Hematopoietic multipotent progenitor cell treated with erythropoietin and hydrocortisone succinate and interleukin-3 and kit ligand, for 15 days (in vitro differentiated cells): Measurements from ENCODE around the gene GUCY2D.
"Not testable (repeated sequence)": the region's sequence is repeated elsewhere in the genome, so short reads cannot be mapped to it uniquely, and the experiment has no call there.

Source experiments
- DNase-seq: peaks from one replicate; pipeline ENCODE4 v3.0.0-alpha.2; 2015; ENCODE audit warnings: low spot score

Gene GUCY2D

DNA sequence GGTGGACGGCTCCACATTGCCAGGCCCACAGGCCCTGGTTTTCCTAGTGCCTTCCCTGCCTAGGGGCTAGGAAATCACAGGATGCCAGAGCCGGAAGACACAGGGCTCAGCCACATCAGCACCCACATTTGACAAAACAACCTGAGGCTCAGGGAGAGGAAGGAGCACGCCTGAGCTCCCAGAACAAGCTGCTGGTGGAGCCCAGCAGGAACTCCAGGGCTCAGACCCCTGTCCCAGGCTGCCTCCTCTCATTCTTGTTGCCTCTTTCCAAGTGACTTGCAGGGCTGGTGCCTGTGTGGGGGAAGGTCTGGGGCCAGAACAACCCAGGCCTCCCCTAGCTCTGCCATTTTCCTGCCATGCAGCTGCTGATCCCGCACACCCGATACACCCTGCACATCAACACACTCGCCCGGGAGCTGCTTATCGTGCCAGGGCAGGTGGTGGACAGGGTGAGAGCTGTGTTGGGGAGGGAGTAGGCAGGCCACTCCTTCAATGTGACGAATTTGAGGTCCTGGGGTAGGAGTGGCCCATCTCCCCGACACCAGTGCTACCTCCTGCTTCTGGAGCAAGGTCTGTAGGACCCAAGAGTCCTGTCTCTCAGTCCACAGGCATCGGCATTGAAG, 44.0 kb downstream of the GUCY2D start:
- DNase-seq = peak; percentile 79

DNA sequence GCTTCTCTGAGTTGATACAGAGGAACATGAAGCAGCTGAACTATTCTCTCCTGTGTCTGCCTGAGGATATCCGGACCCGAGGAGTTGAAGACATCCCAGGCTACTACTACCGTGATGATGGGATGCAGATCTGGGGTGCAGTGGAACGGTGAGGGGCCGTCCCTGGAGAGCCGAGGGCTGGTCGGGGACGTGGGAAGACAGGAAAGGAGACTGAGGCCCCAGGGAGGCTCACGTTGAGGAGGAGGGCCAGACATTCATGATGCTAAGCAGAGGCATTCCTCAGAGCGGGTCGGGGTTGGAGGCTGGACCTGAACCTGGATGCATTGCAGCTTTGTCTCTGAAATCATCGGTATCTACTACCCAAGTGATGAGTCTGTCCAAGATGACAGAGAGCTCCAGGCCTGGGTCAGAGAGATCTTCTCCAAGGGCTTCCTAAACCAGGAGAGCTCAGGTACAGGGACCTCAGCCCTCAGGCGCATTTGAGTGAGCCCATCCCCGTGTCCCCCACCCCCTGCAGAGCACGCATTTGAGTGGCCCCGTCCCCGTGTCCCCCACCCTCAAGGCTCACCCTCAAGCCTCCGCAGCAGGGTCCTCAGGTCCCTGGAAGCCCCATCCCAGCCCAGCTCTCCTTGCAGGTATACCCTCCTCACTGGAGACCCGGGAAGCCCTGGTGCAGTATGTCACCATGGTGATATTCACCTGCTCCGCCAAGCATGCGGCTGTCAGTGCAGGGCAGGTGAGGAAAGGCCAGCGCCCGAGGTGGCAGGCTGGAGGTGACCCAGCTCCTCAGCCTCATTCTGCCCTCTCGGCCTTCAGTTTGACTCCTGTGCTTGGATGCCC, 44.7 kb downstream of the GUCY2D start:
- no peak for DNase-seq

DNA sequence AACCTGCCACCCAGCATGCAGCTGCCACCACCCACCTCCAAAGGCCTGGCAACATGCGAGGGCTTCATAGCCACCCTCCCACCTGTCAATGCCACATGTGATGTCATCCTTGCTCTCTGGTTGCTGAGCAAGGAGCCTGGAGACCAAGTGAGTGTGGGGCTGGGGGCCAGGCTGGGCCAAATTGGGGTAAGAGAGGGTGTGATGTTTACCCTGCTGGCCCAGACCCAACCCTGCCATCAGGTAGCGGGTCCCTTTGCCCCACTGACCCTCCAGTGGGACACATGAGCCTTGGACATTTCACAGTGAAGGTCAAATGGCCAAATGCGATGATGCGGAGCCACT, 45.3 kb downstream of the GUCY2D start:
- no peak for DNase-seq

DNA sequence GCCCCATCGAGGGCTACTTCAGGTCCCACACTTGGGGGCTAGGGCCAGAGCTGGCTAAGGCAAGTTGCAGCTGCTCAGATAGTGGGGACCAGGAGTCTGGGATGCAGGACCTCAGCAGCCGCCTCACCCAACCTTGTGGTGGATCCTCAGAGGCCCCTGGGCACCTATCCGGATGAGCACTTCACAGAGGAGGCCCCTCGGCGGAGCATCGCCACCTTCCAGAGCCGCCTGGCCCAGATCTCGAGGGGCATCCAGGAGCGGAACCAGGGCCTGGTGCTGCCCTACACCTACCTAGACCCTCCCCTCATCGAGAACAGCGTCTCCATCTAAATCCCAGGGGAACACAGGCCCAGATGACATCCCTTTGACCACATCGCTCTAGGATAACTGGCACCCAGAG, 45.8 kb downstream of the GUCY2D start:
- no peak for DNase-seq

DNA sequence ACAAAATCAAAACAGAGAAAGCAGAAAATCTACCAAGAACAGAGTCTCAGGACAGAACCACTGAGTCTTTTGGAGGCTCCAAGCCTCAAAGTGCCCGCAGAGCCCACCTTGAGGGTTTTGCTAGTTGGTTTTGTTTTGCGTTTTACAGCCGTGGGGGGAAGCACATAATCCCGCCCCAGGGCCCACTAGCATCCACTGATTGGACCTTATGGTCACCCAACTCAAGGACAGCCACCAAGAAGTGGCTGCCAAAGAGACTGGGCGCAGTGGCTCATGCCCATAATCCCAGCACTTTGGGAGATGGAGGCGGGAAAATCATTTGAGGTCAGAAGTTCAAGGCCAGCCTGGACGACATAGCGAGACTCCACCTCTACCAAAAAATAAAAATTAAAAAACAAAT, 46.3 kb downstream of the GUCY2D start:
- no peak for DNase-seq

DNA sequence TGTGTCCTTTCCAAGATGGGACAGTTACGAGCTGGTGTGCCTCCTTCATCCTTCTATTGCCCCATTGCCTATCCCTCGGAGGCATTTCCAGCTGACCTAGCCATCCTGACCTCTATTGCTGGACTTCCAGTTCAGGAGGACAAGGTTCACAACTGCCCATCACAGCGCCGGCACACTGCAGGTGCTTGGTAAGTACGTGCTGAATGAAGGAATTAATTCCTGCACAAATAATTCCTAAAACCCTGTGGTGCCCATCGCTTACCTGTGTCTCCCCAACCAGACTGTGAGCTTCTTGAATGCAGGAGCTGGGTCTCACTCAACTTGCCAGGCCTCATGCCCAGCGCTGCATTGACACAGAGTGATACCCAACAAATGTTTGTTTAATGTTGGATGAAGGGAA, 49.4 kb downstream of the GUCY2D start:
- no peak for DNase-seq

DNA sequence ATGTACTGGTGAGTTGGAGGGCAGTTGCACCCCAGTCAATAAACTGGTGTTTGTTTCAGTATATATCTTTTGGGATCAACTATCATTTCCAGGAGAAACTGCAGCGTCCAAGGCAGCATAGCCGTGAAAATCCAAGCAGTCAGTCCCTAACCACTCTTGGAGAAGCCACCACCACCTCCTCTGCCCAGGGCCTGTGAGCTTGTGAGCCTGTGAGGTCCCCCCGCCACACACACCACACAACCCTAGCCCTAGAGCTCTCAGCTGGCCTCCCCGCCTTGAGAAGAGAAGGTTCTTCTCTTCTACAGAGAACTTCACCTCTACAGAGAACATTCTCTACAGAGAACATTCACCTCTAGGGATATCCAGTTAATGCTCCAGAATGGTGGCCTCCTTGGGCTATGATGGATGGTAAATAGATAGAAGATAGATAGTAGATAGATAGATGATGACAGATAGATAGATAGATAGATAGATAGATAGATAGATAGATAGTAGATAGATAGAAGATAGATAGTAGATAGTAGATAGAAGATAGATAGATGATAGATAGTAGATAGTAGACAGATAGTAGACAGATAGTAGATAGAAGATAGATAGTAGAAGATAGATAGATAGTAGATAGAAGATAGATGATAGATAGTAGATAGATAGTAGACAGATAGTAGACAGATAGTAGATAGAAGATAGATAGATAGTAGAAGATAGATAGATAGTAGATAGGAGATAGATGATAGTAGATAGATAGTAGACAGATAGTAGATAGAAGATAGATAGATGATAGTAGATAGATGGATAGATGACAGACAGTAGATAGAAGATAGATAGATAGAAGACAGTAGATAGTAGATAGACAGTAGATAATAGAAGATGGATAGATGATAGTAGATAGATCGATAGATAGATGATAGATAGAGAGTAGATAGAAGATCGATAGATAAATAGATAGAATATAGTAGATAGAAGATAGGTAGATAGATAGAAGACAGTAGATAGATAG, 50.1 kb downstream of the GUCY2D start:
- no peak for DNase-seq

DNA sequence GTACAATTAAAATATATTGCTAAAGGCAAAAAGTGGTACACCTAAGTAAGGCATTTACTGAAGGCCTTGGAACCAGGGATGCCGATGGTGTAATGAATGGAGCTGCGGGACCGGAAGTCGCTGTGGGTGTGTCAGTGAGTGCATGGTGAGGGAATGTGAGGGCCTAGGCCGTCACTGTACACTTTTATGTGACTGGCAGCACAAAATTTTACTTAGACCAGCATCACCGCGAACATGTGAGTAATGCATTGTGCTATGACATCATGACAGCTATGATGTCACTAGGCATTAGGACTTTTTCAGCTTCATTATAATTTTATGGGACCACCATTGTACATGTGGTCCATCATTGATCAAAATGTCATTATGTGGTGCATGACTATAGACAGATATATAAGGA, 51.2 kb downstream of the GUCY2D start:
- DNase-seq = no peak

DNA sequence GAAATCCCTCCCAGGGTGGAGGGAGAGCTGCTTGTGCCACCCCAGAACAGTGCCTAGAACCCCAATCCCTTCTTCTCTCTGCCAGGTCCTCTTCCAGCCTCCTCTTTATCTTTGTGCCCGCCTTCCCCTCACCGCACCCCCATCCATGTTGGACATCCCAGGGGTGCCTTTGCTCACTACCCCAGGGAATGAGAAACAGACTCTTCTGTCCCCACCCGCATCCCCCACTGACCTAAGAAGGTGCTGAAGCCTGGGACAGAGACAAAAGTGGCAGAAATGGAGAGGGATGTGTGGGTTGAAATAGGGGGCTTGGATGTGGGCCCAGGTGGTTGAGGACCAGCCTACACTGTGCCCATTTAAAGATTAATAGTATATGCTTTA, 53.4 kb downstream of the GUCY2D start:
- DNase-seq = no peak

DNA sequence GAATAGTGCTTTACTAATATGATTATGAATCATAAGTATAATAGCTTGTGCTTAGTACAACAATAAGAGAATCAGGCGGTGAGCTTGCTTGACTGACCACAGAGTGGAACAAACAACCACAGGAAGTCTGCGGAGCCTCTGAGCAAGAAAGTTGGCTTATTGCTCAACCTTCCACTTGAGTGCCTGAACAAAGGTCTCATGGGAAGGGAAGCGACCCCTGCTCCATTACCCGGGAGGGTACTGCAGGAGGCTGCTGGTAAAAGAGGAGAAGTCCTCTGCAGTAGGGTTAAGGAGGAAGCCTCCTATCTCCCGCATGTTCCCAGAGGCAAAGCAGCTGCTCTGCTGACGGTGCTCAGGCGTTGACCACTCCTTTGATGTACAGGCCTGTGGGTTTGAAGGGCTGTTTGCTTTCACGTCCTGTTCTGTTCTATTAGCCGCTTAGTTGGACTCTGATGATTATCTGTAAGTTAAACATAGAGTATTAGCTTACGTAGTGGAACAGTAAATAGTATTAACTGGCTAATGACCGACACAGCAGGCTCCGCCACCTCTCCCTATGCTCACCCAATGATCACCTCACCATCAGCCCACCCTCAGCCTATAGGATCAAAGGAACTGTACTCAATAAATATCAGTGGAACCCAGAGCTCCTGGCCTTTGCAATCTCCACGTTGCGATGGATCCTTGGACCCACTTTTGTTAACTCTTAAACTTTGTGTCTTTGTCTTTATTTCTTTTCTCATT, 54.0 kb downstream of the GUCY2D start:
- DNase-seq = no peak

DNA sequence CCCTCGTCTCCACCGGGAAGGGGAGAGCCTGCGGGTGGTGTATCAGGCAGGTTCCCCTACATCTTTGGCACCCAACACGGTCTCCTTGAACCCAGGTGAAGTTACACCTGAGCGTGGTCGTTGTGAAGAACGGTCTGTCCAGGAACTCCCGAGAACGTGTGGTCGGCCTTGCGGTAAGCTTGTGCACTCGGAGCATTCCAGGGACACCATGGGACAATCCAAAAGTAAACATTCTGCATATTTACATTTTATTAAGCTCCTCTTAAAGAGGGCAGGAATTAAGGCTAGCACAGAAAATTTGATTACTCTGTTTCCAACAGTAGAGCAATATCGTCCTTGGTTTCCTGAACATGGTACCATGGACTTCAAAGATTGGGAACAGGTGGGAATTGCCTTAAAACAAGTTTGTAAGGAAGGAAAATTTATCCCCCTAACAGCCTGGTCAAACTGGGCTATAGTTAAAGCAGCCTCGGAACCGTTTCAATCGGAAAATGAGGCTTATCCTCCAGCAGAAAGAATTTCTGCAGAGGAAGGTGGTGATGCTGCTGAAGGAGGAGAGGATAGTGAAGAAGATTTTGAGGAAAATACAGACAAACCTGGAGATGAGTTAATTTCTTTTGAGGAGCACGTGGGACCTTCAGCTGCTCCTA, 54.7 kb downstream of the GUCY2D start:
- no peak for DNase-seq

DNA sequence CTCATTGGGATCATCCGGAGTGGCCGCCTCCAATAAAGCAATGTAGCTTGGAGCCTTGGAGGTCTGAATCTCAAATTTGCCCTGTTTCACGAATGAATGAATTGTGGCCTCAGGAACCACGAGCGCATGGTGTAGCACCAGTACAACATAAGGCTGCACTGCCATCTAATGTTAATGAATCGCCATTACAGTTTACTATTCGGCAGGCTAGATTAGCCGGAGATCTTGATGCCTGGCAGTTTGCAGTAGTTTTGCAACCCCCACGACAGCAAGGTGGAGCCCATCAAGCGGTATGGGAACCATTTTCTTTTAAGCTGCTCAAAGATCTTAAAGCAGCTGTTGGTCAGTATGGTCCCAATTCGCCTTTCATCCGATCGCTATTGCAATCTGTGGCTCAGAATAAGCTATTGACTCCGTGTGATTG, 55.3 kb downstream of the GUCY2D start:
- peak; percentile 82 for DNase-seq

DNA sequence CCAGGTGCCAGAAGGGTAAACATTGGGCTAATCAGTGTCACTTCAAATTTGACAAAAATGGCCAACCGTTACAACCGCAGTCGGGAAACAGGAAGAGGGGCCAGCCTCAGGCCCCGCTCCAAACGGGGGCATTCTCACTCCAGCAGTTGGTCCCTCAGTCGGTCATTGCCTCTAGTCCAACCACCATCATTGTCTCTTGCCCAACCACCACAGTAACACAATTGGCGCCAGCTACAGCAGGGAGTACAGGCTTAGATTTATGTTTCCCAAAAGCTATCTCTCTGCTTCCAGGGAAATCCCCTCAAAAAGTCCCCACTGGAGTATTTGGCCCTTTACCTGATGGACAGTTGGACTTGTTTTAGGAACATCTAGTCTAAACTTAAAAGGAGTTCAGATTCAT, 56.7 kb downstream of the GUCY2D start:
- DNase-seq = no peak

DNA sequence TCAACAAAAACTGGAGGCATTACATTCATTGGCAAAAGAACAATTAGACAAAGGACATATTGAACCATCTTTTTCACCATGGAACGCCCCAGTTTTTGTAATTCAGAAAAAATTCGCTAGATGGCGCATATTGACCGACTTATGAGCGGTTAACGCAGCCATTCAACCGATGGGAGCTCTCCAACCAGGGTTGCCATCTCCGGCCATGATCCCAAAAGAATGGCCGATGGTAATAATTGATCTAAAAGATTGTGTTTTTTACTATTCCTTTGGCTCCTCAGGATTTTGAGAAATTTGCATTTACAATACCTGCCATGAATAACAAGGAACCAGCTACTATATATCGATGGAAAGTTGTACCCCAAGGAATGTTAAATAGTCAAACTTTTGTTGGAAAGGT, 57.9 kb downstream of the GUCY2D start:
- peak; percentile 86 for DNase-seq

DNA sequence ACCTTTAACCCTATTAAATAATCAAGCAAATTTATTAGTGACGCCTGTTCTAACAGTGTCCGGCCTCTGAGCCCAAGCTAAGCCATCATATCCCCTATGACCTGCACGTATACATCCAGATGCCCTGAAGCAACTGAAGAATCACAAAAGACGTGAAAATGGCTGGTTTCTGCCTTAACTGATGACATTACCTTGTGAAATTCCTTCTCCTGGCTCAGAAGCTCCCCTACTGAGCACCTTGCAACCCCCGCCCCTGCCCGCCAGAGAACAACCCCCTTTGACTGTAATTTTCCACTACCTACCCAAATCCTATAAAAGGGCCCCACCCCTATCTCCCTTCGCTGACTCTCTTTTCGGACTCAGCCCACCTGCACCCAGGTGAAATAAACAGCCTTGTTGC, 59.4 kb downstream of the GUCY2D start:
- DNase-seq = not testable (repeated sequence)

DNA sequence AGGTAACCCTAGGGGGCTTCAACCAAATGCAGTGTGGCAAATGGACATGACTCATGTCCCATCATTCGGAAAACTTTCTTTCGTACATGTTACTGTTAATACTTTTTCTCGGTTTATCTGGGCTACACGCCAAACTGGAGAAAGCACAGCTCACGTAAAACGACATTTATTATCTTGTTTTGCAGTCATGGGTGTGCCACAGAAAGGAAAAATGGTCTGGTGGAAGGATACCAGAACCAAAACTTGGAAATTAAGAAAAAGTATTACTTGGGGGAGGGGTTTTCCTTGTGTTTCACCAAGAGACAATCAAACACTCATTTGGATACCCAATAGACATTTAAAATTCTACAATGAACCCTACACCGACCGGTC, 60.0 kb downstream of the GUCY2D start:
- peak; percentile 87 for DNase-seq

DNA sequence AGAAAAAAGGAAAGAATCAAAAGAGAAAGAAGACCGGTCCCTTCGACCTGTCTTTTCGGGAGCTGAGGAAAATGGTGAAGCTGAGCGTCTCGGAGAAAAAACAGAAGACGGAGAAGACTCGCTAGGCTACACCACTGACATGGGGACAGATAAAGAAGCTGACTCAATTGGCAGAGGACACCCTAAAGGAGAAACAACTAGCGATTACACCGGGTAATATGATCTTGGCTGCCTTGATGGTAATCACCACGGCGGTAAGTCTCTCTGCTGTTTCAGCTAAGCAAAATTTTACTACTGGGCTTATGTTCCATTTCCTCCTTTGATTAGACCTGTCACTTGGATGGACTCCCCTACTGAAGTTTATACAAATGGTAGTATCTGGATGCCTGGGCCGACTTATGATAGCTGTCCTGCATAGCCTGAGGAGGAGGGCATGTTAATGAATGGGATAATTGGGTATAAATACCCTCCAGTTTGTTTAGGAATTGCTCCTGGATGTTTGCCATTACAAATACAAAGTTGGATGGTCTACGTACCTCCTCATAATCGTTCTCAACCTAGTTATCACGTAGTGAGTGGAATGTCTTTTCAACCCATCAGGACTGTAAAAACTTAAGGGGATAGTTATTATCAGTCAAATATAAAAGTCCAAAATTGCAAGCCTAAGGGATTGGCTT, 60.5 kb downstream of the GUCY2D start:
- peak; percentile 65 for DNase-seq

DNA sequence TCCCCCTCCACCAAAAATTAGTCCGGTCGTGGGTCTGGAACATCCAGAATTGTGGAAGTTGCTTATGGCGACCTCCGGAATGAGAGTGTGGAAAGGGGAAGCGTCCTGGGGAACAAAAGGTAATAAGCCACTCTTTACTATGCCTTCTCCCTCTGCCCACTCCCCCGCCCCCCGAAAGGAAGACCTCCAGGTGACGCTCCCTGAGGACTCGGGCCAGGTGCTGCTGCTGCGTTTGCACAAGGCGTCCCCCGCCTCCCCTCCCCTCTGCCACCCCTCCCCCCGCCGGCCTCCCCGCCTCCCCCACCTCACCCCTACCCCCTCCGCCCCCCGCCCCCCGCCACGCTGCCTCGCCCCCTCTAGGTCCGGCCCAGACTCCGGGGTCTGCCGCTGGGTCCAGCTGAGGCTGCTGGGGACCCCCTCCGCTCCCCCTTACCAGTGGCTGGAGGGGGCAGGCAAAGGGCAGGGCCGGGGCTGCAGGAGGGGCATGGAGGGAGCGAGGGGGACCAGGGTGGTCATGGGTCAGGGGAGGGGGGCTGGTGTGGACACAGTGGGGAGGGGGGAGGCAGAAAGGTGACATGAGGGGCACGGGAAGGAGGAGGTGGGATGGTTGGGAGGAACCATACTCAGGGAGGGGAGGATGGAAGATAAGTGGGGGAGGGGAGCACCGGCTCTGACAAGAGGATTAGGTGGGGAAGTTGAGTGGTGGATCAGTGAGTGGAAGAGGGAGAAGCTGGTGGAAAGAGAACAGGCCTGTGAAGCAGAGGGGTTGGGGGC, 61.5 kb downstream of the GUCY2D start:
- no peak for DNase-seq

DNA sequence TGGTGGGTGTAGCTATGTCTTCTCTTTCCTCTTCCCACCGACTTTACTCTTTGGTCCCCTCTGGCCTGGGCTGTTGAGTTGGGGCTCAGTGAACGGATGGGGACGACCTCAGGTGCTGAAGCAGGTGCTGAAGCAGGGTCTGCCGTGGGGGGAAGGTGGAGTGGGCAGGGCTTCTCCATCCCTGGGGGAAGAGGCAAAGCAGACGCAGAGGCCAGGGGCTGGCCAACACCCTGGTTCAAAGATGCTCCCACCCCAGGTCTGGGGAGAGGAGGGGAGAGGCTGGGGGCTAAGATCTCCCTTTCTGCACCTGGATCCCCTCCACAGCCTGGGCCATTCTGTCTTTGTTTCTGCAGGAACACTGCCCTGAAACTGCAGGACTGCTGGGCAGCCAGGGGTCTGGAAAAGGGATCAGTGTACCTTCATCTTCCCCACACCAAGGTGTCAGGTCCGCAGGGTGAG, 62.2 kb downstream of the GUCY2D start:
- DNase-seq = no peak
